ENCODE results near the gene FAM13A. TPM values are rescaled to one million over a fixed set of nuclear protein-coding genes. Genes with fewer than 3 reads are reported as not detected.
A peak's percentile ranks its signal among the peaks of the same experiment; 100 is the strongest.

FAM13A gene
- total and polyA plus RNA-seq, 2 of the 13 experiments (the other 11 are each of a cell fraction or from before 2014, with no cell fraction given) = 1.2 to 36.2 TPM

DNA sequence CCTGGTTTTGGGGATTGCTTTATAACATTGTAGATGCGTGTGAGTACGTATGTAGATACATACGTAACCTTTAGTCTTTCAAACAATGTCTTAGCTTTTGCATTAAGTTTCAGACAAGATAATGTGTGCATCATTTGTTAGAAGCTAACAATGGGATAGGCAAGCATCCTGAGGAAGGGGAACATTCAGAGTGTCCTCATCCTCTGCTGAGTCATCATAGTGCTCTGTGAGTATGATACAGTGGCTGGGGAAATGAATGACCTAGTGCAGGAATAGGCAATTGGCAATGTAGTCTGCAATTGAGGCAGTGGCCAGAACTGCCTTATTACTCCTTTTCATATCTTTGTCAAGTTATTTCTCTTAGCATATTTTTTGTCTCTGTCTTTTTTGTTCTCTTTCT lies 366.6 kb downstream of the FAM13A start:
- intact Hi-C loops (cut with micrococcal nuclease; ENCODE audit: unreplicated experiment) = no loop called here
- POLR2A ChIA-PET = no interaction called here
- H2AFZ ChIP-seq (ENCODE audit: low read length) = no peak overlapping the region
- no peaks in the 10 kb centered on the region for H3K4me1 ChIP-seq (ENCODE audit: insufficient read depth, low read length)
- WGBS (ENCODE audit: low lambda C conversion rate) = 97% methylated on average over 3 of the region's 3 CpGs
- ATAC-seq (no peak), FAIRE-seq (no peak), DNase-seq (ENCODE audit: low spot score) (no peak)
- no peaks in the 10 kb centered on the region for H3K9me3 ChIP-seq (ENCODE audit: low read length)
- no peaks in the 10 kb centered on the region for H3K27me3 ChIP-seq (ENCODE audit: control insufficient read depth in 1 of 2, insufficient read depth in 2 of 2, low read length in 2 of 2)
- in situ Hi-C loops (cut with HindIII; ENCODE audit: extremely low pct_ligation_motif_present, low pct_unique_long_range_greater_than_20kb) = no loop called here
- H3K9ac ChIP-seq (ENCODE audit: insufficient read depth, low read depth, low read length) = no peak overlapping the region
- H3K27ac ChIP-seq (ENCODE audit: extremely low read length, insufficient read depth, low read length) = no peak overlapping the region
- CTCF ChIA-PET (ENCODE audit: low intra/inter-chr PET ratio, low total read pairs) = no interaction called here
- no peak for TF ChIP-seq TCF7L2 (IDR thresholded peaks at IDR 0.05; ENCODE audit: low read depth, low read length)
- TF ChIP-seq MAFK (conservative IDR thresholded peaks at IDR 0.05 in 1 of 2, IDR thresholded peaks at IDR 0.05 in 1 of 2; ENCODE audit: low read length in 2 of 2) = peak; percentile 40 to 56; a peak in 2 of 4 replicates
- BruUV-seq (replicated peaks) = no TSS peak
- no peak overlapping the region for H3K4me3 ChIP-seq (replicated peaks in 1 of 3; ENCODE audit: insufficient read depth in 1 of 3, low read depth in 2 of 3, low read length in 3 of 3)
- no peaks in the 10 kb centered on the region for H3K79me2 ChIP-seq (ENCODE audit: insufficient read depth, low read length)
- no peaks in the 10 kb centered on the region for H4K20me1 ChIP-seq (ENCODE audit: insufficient read depth, low read length)
- H3K36me3 ChIP-seq (replicated peaks in 1 of 2; ENCODE audit: control insufficient read depth in 1 of 2, insufficient read depth in 2 of 2, low read length in 2 of 2) = no peaks in the 10 kb centered on the region
- H3K4me2 ChIP-seq (ENCODE audit: low read depth, low read length) = no peak overlapping the region

GRCh38 chr4:88681209-88681608 lies 375.8 kb downstream of the FAM13A start:
- DNase-seq (ENCODE audit: low spot score) (no peak), FAIRE-seq (no peak), ATAC-seq (no peak)
- no peak overlapping the region for H3K27ac ChIP-seq (ENCODE audit: extremely low read length, insufficient read depth, low read length)
- BruUV-seq (replicated peaks) = no TSS peak
- in situ Hi-C loops (cut with HindIII; ENCODE audit: extremely low pct_ligation_motif_present, low pct_unique_long_range_greater_than_20kb) (no loop called here), intact Hi-C loops (cut with micrococcal nuclease; ENCODE audit: unreplicated experiment) (no loop called here)
- no peaks in the 10 kb centered on the region for H4K20me1 ChIP-seq (ENCODE audit: insufficient read depth, low read length)
- H3K4me3 ChIP-seq (replicated peaks in 1 of 3; ENCODE audit: insufficient read depth in 1 of 3, low read depth in 2 of 3, low read length in 3 of 3) = no peak overlapping the region
- H3K79me2 ChIP-seq (ENCODE audit: insufficient read depth, low read length) = no peaks in the 10 kb centered on the region
- CTCF ChIA-PET (ENCODE audit: low intra/inter-chr PET ratio, low total read pairs) = no interaction called here
- H3K36me3 ChIP-seq (replicated peaks in 1 of 2; ENCODE audit: control insufficient read depth in 1 of 2, insufficient read depth in 2 of 2, low read length in 2 of 2) = peaks cover 0 to 1% of the 10 kb centered on the region in 2 experiments; a peak in 1 of 5 replicates
- H3K27me3 ChIP-seq (ENCODE audit: control insufficient read depth in 1 of 2, insufficient read depth in 2 of 2, low read length in 2 of 2) = no peaks in the 10 kb centered on the region
- H2AFZ ChIP-seq (ENCODE audit: low read length) = no peak overlapping the region
- H3K9me3 ChIP-seq (ENCODE audit: low read length) = no peaks in the 10 kb centered on the region
- POLR2A ChIA-PET = no interaction called here
- H3K9ac ChIP-seq (ENCODE audit: insufficient read depth, low read depth, low read length) = no peak overlapping the region
- H3K4me1 ChIP-seq (ENCODE audit: insufficient read depth, low read length) = no peaks in the 10 kb centered on the region
- no peak overlapping the region for H3K4me2 ChIP-seq (ENCODE audit: low read depth, low read length)
- WGBS (ENCODE audit: low lambda C conversion rate) = 91% methylated on average over 5 of the region's 5 CpGs
- no peak for TF ChIP-seq ARNT2 (CRISPR knock-in tag; IDR thresholded peaks at IDR 0.05; ENCODE audit: low read depth)
- no peak for TF ChIP-seq ZEB1 (IDR thresholded peaks at IDR 0.05; ENCODE audit: insufficient replicate concordance, low read depth)
- TF ChIP-seq ZNF557 (CRISPR knock-in tag; IDR thresholded peaks at IDR 0.05) = no peak
- no peak for TF ChIP-seq ZKSCAN8 (CRISPR knock-in tag; IDR thresholded peaks at IDR 0.05; ENCODE audit: borderline replicate concordance)
- TF ChIP-seq, protein P1, sequence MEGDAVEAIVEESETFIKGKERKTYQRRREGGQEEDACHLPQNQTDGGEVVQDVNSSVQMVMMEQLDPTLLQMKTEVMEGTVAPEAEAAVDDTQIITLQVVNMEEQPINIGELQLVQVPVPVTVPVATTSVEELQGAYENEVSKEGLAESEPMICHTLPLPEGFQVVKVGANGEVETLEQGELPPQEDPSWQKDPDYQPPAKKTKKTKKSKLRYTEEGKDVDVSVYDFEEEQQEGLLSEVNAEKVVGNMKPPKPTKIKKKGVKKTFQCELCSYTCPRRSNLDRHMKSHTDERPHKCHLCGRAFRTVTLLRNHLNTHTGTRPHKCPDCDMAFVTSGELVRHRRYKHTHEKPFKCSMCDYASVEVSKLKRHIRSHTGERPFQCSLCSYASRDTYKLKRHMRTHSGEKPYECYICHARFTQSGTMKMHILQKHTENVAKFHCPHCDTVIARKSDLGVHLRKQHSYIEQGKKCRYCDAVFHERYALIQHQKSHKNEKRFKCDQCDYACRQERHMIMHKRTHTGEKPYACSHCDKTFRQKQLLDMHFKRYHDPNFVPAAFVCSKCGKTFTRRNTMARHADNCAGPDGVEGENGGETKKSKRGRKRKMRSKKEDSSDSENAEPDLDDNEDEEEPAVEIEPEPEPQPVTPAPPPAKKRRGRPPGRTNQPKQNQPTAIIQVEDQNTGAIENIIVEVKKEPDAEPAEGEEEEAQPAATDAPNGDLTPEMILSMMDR (CRISPR knock-in tag; IDR thresholded peaks at IDR 0.05) = no peak
- TF ChIP-seq, protein P2, sequence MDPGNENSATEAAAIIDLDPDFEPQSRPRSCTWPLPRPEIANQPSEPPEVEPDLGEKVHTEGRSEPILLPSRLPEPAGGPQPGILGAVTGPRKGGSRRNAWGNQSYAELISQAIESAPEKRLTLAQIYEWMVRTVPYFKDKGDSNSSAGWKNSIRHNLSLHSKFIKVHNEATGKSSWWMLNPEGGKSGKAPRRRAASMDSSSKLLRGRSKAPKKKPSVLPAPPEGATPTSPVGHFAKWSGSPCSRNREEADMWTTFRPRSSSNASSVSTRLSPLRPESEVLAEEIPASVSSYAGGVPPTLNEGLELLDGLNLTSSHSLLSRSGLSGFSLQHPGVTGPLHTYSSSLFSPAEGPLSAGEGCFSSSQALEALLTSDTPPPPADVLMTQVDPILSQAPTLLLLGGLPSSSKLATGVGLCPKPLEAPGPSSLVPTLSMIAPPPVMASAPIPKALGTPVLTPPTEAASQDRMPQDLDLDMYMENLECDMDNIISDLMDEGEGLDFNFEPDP (CRISPR knock-in tag; conservative IDR thresholded peaks at IDR 0.05) = no peak
- no peak for TF ChIP-seq ZNF746 (CRISPR knock-in tag; IDR thresholded peaks at IDR 0.05)
- TF ChIP-seq RBFOX2 (IDR thresholded peaks at IDR 0.05; ENCODE audit: low read depth, low read length) = no peak
- no peak for TF ChIP-seq ZNF75D (CRISPR knock-in tag; IDR thresholded peaks at IDR 0.05; ENCODE audit: borderline replicate concordance)
- TF ChIP-seq MED1 (CRISPR knock-in tag; IDR thresholded peaks at IDR 0.05) = no peak
- TF ChIP-seq GABPB1 (CRISPR knock-in tag; IDR thresholded peaks at IDR 0.05) = no peak
- no peak for TF ChIP-seq ZNF792 (CRISPR knock-in tag; IDR thresholded peaks at IDR 0.05)
- no peak for TF ChIP-seq AGO1 (IDR thresholded peaks at IDR 0.05; ENCODE audit: low read depth, low read length, poor library complexity, severe bottlenecking)
- no peak for TF ChIP-seq XBP1 (CRISPR knock-in tag; IDR thresholded peaks at IDR 0.05)
